Small intestine (tissue), 7 donors: ENCODE measurements around the gene KLF13. TPM values are rescaled to one million over a fixed set of nuclear protein-coding genes. Genes with fewer than 3 reads are reported as not detected.
A peak's percentile ranks its signal among the peaks of the same experiment; 100 is the strongest.

Experiments
- DNase-seq, 2 donors: peaks; one replicate each; pipeline versions ENCODE4 v3.0.0 to v3.0.0-alpha.2; 2013
- FAIRE-seq: peaks from 2 replicates; lab custom pipeline; 2012; peaks lifted over from hg19 to GRCh38; lab: Jason Lieb, UNC
- H3K27ac ChIP-seq, 3 donors: one replicate each; pipeline ENCODE4 v1.5.1; 2013; ENCODE audit warnings: low read length in 2 of 3, mild to moderate bottlenecking in 2 of 3, control low read depth in 1 of 3, inconsistent platforms in 1 of 3, low read depth in 1 of 3, moderate library complexity in 1 of 3
- H3K27me3 ChIP-seq, 3 donors: one replicate each; pipeline ENCODE4 v1.6.1; 2013; ENCODE audit warnings: low read length in 3 of 3, inconsistent platforms in 1 of 3; ENCODE audit not compliant: control insufficient read depth in 3 of 3, insufficient read depth in 3 of 3
- H3K36me3 ChIP-seq, 3 donors: one replicate each; pipeline ENCODE4 v1.6.1; 2013; ENCODE audit warnings: low read length in 3 of 3, inconsistent platforms in 1 of 3, low read depth in 1 of 3, mild to moderate bottlenecking in 1 of 3, moderate library complexity in 1 of 3; ENCODE audit not compliant: control insufficient read depth in 3 of 3, insufficient read depth in 2 of 3
- H3K4me1 ChIP-seq, 3 donors: one replicate each; pipeline ENCODE4 v1.6.1; 2013; ENCODE audit warnings: low read length in 2 of 3, inconsistent platforms in 1 of 3, low read depth in 1 of 3, mild to moderate bottlenecking in 1 of 3, moderate library complexity in 1 of 3; ENCODE audit not compliant: control insufficient read depth in 3 of 3, insufficient read depth in 2 of 3
- H3K4me3 ChIP-seq, 3 donors: one replicate each; pipeline ENCODE4 v1.5.1; 2013; ENCODE audit warnings: low read length in 3 of 3, control low read depth in 1 of 3, inconsistent platforms in 1 of 3, low read depth in 1 of 3, mild to moderate bottlenecking in 1 of 3, moderate library complexity in 1 of 3
- H3K9me3 ChIP-seq, 2 donors: one replicate each; pipeline ENCODE4 v1.6.1; 2013; ENCODE audit warnings: low read depth in 1 of 2, low read length in 1 of 2; ENCODE audit not compliant: control insufficient read depth in 2 of 2, insufficient read depth in 1 of 2
- WGBS, 3 donors: extraction: QIAGEN DNeasy Blood & Tissue Kit; methylation state at CpG; one replicate each; pipeline ENCODE4 v1.1.7; 2013; 5-methylcytosine and 5-hydroxymethylcytosine counted together
- polyA plus RNA-seq, 4 donors: library from polyadenylated mRNA; stranded (reverse) in 3 of 4; unstranded in 1 of 4; fragments of 200-250 nt in 3 of 4; fragments of 120-200 nt in 1 of 4; gene quantifications; one replicate each; pipeline versions ENCODE4 v1.2.1 to v1.2.3, GENCODE V29; 2013
- donor health status: healthy with polysubstance abuse.
- donor health status: control.
- donor health status: control.
- donor health status: Bipolar disorder and iron deficiency.
- donor health status: healthy.

KLF13 gene
- polyA plus RNA-seq, 4 donors: 50.6 to 61.3 (median 51.9) TPM

- 92 to 98% (median 95%) methylated on average over 3 of the region's 3 CpGs for WGBS, 3 donors
- Histone ChIP-seq H3K36me3 (no peaks in the 10 kb centered on the region), H3K27ac (no peak overlapping the region), H3K27me3 (no peaks in the 10 kb centered on the region), H3K4me3 (no peak overlapping the region), H3K4me1 (no peaks in the 10 kb centered on the region), H3K9me3 (peaks cover 0 to 5% of the 10 kb centered on the region in 2 donors)
- FAIRE-seq (no peak), DNase-seq (no peak)
Observed at GRCh38 chr15:31390029-31390428, 63.4 kb downstream of the KLF13 start.

GRCh38 chr15:31390777-31391486, 64.3 kb downstream of the KLF13 start:
- Histone ChIP-seq H3K9me3 (peaks cover 0 to 5% of the 10 kb centered on the region in 2 donors), H3K27ac (peak overlapping the region in 2 of 3 donors; percentile 1 to 18), H3K4me3 (peak overlapping the region in 2 of 3 donors; percentile 31 to 58), H3K4me1 (no peaks in the 10 kb centered on the region), H3K36me3 (no peaks in the 10 kb centered on the region), H3K27me3 (no peaks in the 10 kb centered on the region)
- no peak for DNase-seq
- FAIRE-seq: no peak
- 51 to 63% (median 62%) methylated on average over 3 to 6 of the region's 6 CpGs for WGBS, 3 donors

GRCh38 chr15:31391687-31392671, 65.3 kb downstream of the KLF13 start:
- Histone ChIP-seq H3K9me3 (peaks cover 0 to 5% of the 10 kb centered on the region in 2 donors), H3K4me3 (peak overlapping the region; percentile 31 to 67 (median 58)), H3K27me3 (no peaks in the 10 kb centered on the region), H3K36me3 (no peaks in the 10 kb centered on the region), H3K4me1 (peaks cover 0 to 4% (median 0%) of the 10 kb centered on the region in 3 donors), H3K27ac (peak overlapping the region; percentile 91 to 100 (median 94))
- 0 to 1% (median 0%) methylated on average over 62 to 86 of the region's 86 CpGs for WGBS, 3 donors
- no peak for FAIRE-seq
- DNase-seq: peak; percentile 88 to 94

- H3K27ac ChIP-seq: peak overlapping the region; percentile 91 to 100 (median 94)
- peaks cover under 1 to 10% (median 4%) of the 10 kb centered on the region in 3 donors for H3K4me1 ChIP-seq
Observed at GRCh38 chr15:31392761-31393401, 66.2 kb downstream of the KLF13 start.

DNA sequence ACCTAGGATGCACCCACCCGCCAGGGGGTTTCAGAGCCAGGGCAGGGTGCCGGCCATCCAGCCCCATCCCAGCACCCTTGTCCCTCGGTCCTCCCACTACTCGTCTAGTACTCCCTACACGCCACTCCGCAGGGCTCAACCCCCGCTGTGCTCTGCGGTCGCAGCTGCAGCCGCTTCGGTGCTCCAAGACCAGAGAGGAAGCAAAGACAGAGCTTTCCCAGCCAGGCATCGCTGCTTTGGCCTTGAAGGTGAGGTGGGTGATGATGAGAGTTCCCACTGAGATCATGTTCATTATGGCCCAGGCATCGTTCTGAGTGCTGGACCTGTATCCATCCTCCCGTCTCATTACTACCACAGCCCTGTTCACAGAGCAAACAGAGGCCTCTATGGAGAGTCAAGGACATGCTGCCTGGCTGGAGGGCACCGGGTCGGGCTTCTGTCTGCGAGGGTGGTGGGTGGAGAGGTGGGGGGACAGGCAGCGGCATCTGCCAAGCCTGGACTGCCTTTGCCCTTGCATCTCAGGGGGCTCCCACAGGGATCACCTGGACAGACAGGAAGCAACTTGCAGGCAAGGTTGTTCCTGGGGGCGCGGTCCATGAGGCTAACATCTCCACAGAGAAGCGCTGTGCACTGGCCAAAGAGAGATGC, 66.9 kb downstream of the KLF13 start:
- peak overlapping the region in 2 of 3 donors; percentile 58 to 67 for H3K4me3 ChIP-seq

More at GRCh38 chr15:31392761-31393401, 66.2 kb downstream of the KLF13 start:
- FAIRE-seq: no peak
- 1 to 9% (median 5%) methylated on average over 30 to 41 of the region's 43 CpGs for WGBS, 3 donors
- Histone ChIP-seq H3K9me3 (peaks cover 0 to 5% of the 10 kb centered on the region in 2 donors), H3K27me3 (no peaks in the 10 kb centered on the region), H3K4me3 (peak overlapping the region; percentile 31 to 67 (median 58)), H3K36me3 (no peaks in the 10 kb centered on the region)
- peak; percentile 69 to 72 for DNase-seq

GRCh38 chr15:31396881-31397560, 70.4 kb downstream of the KLF13 start:
- no peaks in the 10 kb centered on the region for H3K27me3 ChIP-seq
- peaks cover 9 to 22% (median 12%) of the 10 kb centered on the region in 3 donors for H3K4me1 ChIP-seq
- no peaks in the 10 kb centered on the region for H3K9me3 ChIP-seq
- H3K27ac ChIP-seq: peak overlapping the region; percentile 84 to 90 (median 86)
- DNase-seq (peak; percentile 96 to 98), FAIRE-seq (no peak)
- no peak overlapping the region for H3K4me3 ChIP-seq
- 9 to 29% (median 17%) methylated on average over 22 to 27 of the region's 27 CpGs for WGBS, 3 donors
- H3K36me3 ChIP-seq: no peaks in the 10 kb centered on the region

More for the DNA sequence above, 66.9 kb downstream of the KLF13 start:
- Histone ChIP-seq H3K9me3 (peaks cover 0 to 5% of the 10 kb centered on the region in 2 donors), H3K27me3 (no peaks in the 10 kb centered on the region), H3K27ac (peak overlapping the region; percentile 33 to 94 (median 57)), H3K36me3 (no peaks in the 10 kb centered on the region), H3K4me1 (peaks cover 7 to 17% (median 8%) of the 10 kb centered on the region in 3 donors)
- FAIRE-seq: no peak
- WGBS, 3 donors: 59 to 63% (median 59%) methylated on average over 21 of the region's 21 CpGs
- DNase-seq: peak in 1 of 2 donors; percentile 54

DNA sequence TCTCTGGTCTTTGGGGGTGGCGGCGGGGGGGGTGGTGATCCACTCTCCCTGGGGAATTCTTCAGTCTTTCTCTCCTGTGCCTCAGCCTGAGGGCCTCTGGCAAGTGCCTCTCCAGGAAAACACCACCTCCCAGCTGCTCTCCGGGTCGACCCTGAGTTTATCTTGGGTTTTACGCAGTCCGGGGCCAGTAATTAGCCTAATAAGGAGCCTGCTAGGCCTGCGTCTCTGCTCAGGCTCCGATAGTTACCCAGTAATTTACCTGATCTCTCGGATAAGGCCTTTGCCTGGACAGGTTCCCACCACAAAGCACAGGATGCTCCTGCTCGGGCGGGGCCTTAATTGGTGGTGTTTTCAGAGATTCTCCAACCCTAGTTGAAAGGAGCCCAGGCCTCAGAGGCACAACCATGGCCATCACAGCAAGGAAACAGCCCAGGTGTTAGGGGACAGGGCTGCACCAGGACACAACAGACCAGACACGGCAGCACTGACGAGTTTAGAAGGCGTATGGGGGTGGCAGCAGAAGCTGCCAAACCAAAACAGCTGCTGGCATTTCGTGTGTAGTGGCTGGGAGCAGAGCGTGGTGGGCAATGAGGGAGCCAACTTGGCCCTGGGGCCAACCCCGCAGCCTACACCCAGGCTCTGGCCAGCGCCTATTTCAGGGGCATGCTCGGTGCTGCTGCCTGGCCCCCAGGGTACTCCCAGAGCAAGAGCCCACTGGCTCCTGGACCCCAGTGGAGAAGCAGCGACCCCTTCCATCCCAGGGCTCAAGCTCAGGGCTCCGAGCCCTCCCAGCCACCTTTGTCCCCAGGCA, 71.4 kb downstream of the KLF13 start:
- FAIRE-seq: no peak

More for the DNA sequence above, 71.4 kb downstream of the KLF13 start:
- WGBS, 3 donors: 41 to 68% (median 58%) methylated on average over 21 of the region's 21 CpGs
- Histone ChIP-seq H3K27me3 (no peaks in the 10 kb centered on the region), H3K36me3 (no peaks in the 10 kb centered on the region), H3K27ac (peak overlapping the region; percentile 76 to 82 (median 79)), H3K4me1 (peaks cover 9 to 22% (median 12%) of the 10 kb centered on the region in 3 donors), H3K9me3 (no peaks in the 10 kb centered on the region), H3K4me3 (no peak overlapping the region)
- DNase-seq: peak; percentile 28 to 30
